ENCODE measurements around the gene RNF144B. TPM values are rescaled to one million over a fixed set of nuclear protein-coding genes. Genes with fewer than 3 reads are reported as not detected.
"Not testable (repeated sequence)": the region's sequence is repeated elsewhere in the genome, so short reads cannot be mapped to it uniquely, and the experiment has no call there.

RNF144B gene
- total RNA-seq, 1 experiment from 2014 or later: 1.7 TPM

- Histone ChIP-seq H3K27me3 (ENCODE audit: control insufficient read depth, insufficient read depth, low read length) (no peaks in the 10 kb centered on the region), H3K36me3 (replicated peaks; ENCODE audit: control insufficient read depth, insufficient read depth, low read length) (no peaks in the 10 kb centered on the region), H3K4me3 (ENCODE audit: insufficient read depth, low read depth, low read length) (no peak overlapping the region)
- no peak for DNase-seq
These were observed 27.0 kb upstream of the RNF144B start for GRCh38 chr6:18360188-18360587.

- no peak for DNase-seq
- Histone ChIP-seq H3K27me3 (ENCODE audit: control insufficient read depth, insufficient read depth, low read length) (no peaks in the 10 kb centered on the region), H3K36me3 (replicated peaks; ENCODE audit: control insufficient read depth, insufficient read depth, low read length) (no peaks in the 10 kb centered on the region), H3K4me3 (ENCODE audit: insufficient read depth, low read depth, low read length) (no peak overlapping the region)
These were observed 25.0 kb upstream of the RNF144B start for GRCh38 chr6:18362058-18362561.

- H3K27me3 ChIP-seq (ENCODE audit: control insufficient read depth, insufficient read depth, low read length): no peaks in the 10 kb centered on the region
- H3K4me3 ChIP-seq (ENCODE audit: insufficient read depth, low read depth, low read length): no peak overlapping the region
- no peaks in the 10 kb centered on the region for H3K36me3 ChIP-seq (replicated peaks; ENCODE audit: control insufficient read depth, insufficient read depth, low read length)
- DNase-seq: no peak
These were observed 23.4 kb upstream of the RNF144B start for GRCh38 chr6:18363746-18364145.

GRCh38 chr6:18364561-18364960, 22.6 kb upstream of the RNF144B start:
- H3K4me3 ChIP-seq (ENCODE audit: insufficient read depth, low read depth, low read length); H3K36me3 ChIP-seq (replicated peaks; ENCODE audit: control insufficient read depth, insufficient read depth, low read length); DNase-seq; H3K27me3 ChIP-seq (ENCODE audit: control insufficient read depth, insufficient read depth, low read length): not testable (repeated sequence)

- Histone ChIP-seq H3K36me3 (replicated peaks; ENCODE audit: control insufficient read depth, insufficient read depth, low read length) (no peaks in the 10 kb centered on the region), H3K4me3 (ENCODE audit: insufficient read depth, low read depth, low read length) (no peak overlapping the region), H3K27me3 (ENCODE audit: control insufficient read depth, insufficient read depth, low read length) (no peaks in the 10 kb centered on the region)
- no peak for DNase-seq
These were observed 19.8 kb upstream of the RNF144B start for GRCh38 chr6:18367371-18367770.

- Histone ChIP-seq H3K4me3 (ENCODE audit: insufficient read depth, low read depth, low read length) (no peak overlapping the region), H3K27me3 (ENCODE audit: control insufficient read depth, insufficient read depth, low read length) (no peaks in the 10 kb centered on the region), H3K36me3 (replicated peaks; ENCODE audit: control insufficient read depth, insufficient read depth, low read length) (no peaks in the 10 kb centered on the region)
- no peak for DNase-seq
These were observed 18.7 kb upstream of the RNF144B start for GRCh38 chr6:18368277-18369105.

- no peaks in the 10 kb centered on the region for H3K27me3 ChIP-seq (ENCODE audit: control insufficient read depth, insufficient read depth, low read length)
- DNase-seq: no peak
- no peak overlapping the region for H3K4me3 ChIP-seq (ENCODE audit: insufficient read depth, low read depth, low read length)
- no peaks in the 10 kb centered on the region for H3K36me3 ChIP-seq (replicated peaks; ENCODE audit: control insufficient read depth, insufficient read depth, low read length)
These were observed 16.1 kb upstream of the RNF144B start for GRCh38 chr6:18371010-18371409.

GRCh38 chr6:18371656-18372055, 15.5 kb upstream of the RNF144B start:
- H3K27me3 ChIP-seq (ENCODE audit: control insufficient read depth, insufficient read depth, low read length): no peaks in the 10 kb centered on the region
- H3K36me3 ChIP-seq (replicated peaks; ENCODE audit: control insufficient read depth, insufficient read depth, low read length): no peaks in the 10 kb centered on the region
- no peak for DNase-seq
- H3K4me3 ChIP-seq (ENCODE audit: insufficient read depth, low read depth, low read length): no peak overlapping the region

- Histone ChIP-seq H3K4me3 (ENCODE audit: insufficient read depth, low read depth, low read length) (no peak overlapping the region), H3K36me3 (replicated peaks; ENCODE audit: control insufficient read depth, insufficient read depth, low read length) (no peaks in the 10 kb centered on the region), H3K27me3 (ENCODE audit: control insufficient read depth, insufficient read depth, low read length) (no peaks in the 10 kb centered on the region)
- DNase-seq: no peak
These were observed 6.9 kb upstream of the RNF144B start for GRCh38 chr6:18380158-18380836.

GRCh38 chr6:18380851-18381250, 6.3 kb upstream of the RNF144B start:
- no peak for DNase-seq
- H3K4me3 ChIP-seq (ENCODE audit: insufficient read depth, low read depth, low read length): no peak overlapping the region
- no peaks in the 10 kb centered on the region for H3K27me3 ChIP-seq (ENCODE audit: control insufficient read depth, insufficient read depth, low read length)
- H3K36me3 ChIP-seq (replicated peaks; ENCODE audit: control insufficient read depth, insufficient read depth, low read length): no peaks in the 10 kb centered on the region

- Histone ChIP-seq H3K27me3 (ENCODE audit: control insufficient read depth, insufficient read depth, low read length) (no peaks in the 10 kb centered on the region), H3K4me3 (ENCODE audit: insufficient read depth, low read depth, low read length) (no peak overlapping the region), H3K36me3 (replicated peaks; ENCODE audit: control insufficient read depth, insufficient read depth, low read length) (no peaks in the 10 kb centered on the region)
- no peak for DNase-seq
These were observed 3.7 kb upstream of the RNF144B start for GRCh38 chr6:18383441-18383840.

GRCh38 chr6:18384621-18385020, 2.5 kb upstream of the RNF144B start:
- DNase-seq: no peak
- Histone ChIP-seq H3K4me3 (ENCODE audit: insufficient read depth, low read depth, low read length) (no peak overlapping the region), H3K27me3 (ENCODE audit: control insufficient read depth, insufficient read depth, low read length) (no peaks in the 10 kb centered on the region), H3K36me3 (replicated peaks; ENCODE audit: control insufficient read depth, insufficient read depth, low read length) (no peaks in the 10 kb centered on the region)

GRCh38 chr6:18386298-18386976, 713 bp upstream of the RNF144B start:
- no peaks in the 10 kb centered on the region for H3K27me3 ChIP-seq (ENCODE audit: control insufficient read depth, insufficient read depth, low read length)
- no peak for DNase-seq
- no peaks in the 10 kb centered on the region for H3K36me3 ChIP-seq (replicated peaks; ENCODE audit: control insufficient read depth, insufficient read depth, low read length)
- H3K4me3 ChIP-seq (ENCODE audit: insufficient read depth, low read depth, low read length): peak overlapping the region; percentile 43

- no peak overlapping the region for H3K4me3 ChIP-seq (ENCODE audit: insufficient read depth, low read depth, low read length)
- H3K27me3 ChIP-seq (ENCODE audit: control insufficient read depth, insufficient read depth, low read length): no peaks in the 10 kb centered on the region
- no peaks in the 10 kb centered on the region for H3K36me3 ChIP-seq (replicated peaks; ENCODE audit: control insufficient read depth, insufficient read depth, low read length)
- DNase-seq: no peak
These were observed 1.1 kb downstream of the RNF144B start for GRCh38 chr6:18388271-18388670.

GRCh38 chr6:18388942-18389341, 1.8 kb downstream of the RNF144B start:
- no peak overlapping the region for H3K4me3 ChIP-seq (ENCODE audit: insufficient read depth, low read depth, low read length)
- no peak for DNase-seq
- no peaks in the 10 kb centered on the region for H3K36me3 ChIP-seq (replicated peaks; ENCODE audit: control insufficient read depth, insufficient read depth, low read length)
- no peaks in the 10 kb centered on the region for H3K27me3 ChIP-seq (ENCODE audit: control insufficient read depth, insufficient read depth, low read length)
